H1 (cell line): Measurements from ENCODE around the gene WWP2. TPM values are rescaled to one million over a fixed set of nuclear protein-coding genes. Genes with fewer than 3 reads are reported as not detected.

Experiments
- CTCF ChIA-PET: fragments of 300-600 bp; sonication (Branson Sonifier 250); formaldehyde crosslinking; loops from one replicate; lab custom pipeline; 2021; ENCODE audit not compliant: partially characterized antibody; lab: Charles Lee
- POLR2A ChIA-PET: fragments of 300-600 bp; sonication (Branson Sonifier 250); formaldehyde crosslinking; loops from one replicate; lab custom pipeline; 2021; ENCODE audit warnings: inconsistent platforms; ENCODE audit not compliant: partially characterized antibody; lab: Charles Lee
- DNase-seq, 2 experiments: peaks; one replicate each; pipeline versions ENCODE4 v3.0.0 to v3.0.0-alpha.2; 2010 to 2022; ENCODE audit warnings: low spot score in 2 of 2, low read depth in 1 of 2, mixed read lengths in 1 of 2
- FAIRE-seq: peaks from 2 replicates; lab custom pipeline; 2011; peaks lifted over from hg19 to GRCh38; lab: Jason Lieb, UNC
- H2AFZ ChIP-seq: 2 replicates; pipeline ENCODE4 v1.8.1; 2012; ENCODE audit warnings: low read length, inconsistent platforms
- H2AK5ac ChIP-seq: 2 replicates; pipeline ENCODE4 v1.6.1; 2013; ENCODE audit warnings: low read depth, low read length
- H2BK120ac ChIP-seq: replicated peaks from 2 replicates; pipeline ENCODE3; 2013; ENCODE audit warnings: low read depth, low read length, inconsistent platforms
- H2BK12ac ChIP-seq: 2 replicates; pipeline ENCODE4 v1.6.1; 2013; ENCODE audit warnings: low read depth, low read length
- H2BK15ac ChIP-seq: 2 replicates; pipeline ENCODE4 v1.6.1; 2013; ENCODE audit warnings: low read length
- H2BK20ac ChIP-seq: 2 replicates; pipeline ENCODE4 v1.6.1; 2013; ENCODE audit warnings: low read length
- H2BK5ac ChIP-seq: 2 replicates; pipeline ENCODE4 v1.6.1; 2013; ENCODE audit warnings: low read depth, low read length
- H3K14ac ChIP-seq: 2 replicates; pipeline ENCODE4 v1.6.1; 2013; ENCODE audit warnings: inconsistent platforms; ENCODE audit not compliant: insufficient read length
- H3K18ac ChIP-seq: 2 replicates; pipeline ENCODE4 v1.6.1; 2013; ENCODE audit warnings: low read length; ENCODE audit errors: extremely low read depth
- H3K23ac ChIP-seq: 2 replicates; pipeline ENCODE4 v1.6.1; 2013; ENCODE audit warnings: inconsistent platforms; ENCODE audit not compliant: insufficient read length
- H3K23me2 ChIP-seq: 2 replicates; pipeline ENCODE4 v1.6.1; 2013; ENCODE audit warnings: low read depth, low read length
- H3K27ac ChIP-seq: 2 replicates; pipeline ENCODE4 v1.6.1; 2011; ENCODE audit warnings: low read depth, low read length, inconsistent platforms
- H3K27me3 ChIP-seq, 4 experiments: replicated peaks in 1 of 4; 1 replicate in 1 of 4; 2 replicates in 3 of 4; pipeline versions ENCODE4 v1.6.1 to v1.8.1; 2011 to 2013; ENCODE audit warnings: low read length in 3 of 4, mild to moderate bottlenecking in 3 of 4, inconsistent platforms in 2 of 4, mixed read lengths in 2 of 4, moderate library complexity in 1 of 4; ENCODE audit not compliant: control insufficient read depth in 3 of 4, insufficient read depth in 3 of 4; ENCODE audit errors: extremely low read depth in 1 of 4
- H3K36me3 ChIP-seq, 4 experiments: 2 replicates each; pipeline versions ENCODE4 v1.6.1 to v1.8.1; 2011 to 2013; ENCODE audit warnings: mild to moderate bottlenecking in 4 of 4, low read length in 3 of 4, moderate library complexity in 2 of 4, control low read depth in 1 of 4, inconsistent platforms in 1 of 4; ENCODE audit not compliant: insufficient read depth in 4 of 4, control insufficient read depth in 2 of 4
- H3K4ac ChIP-seq: replicated peaks from 2 replicates; pipeline ENCODE3; 2013; ENCODE audit warnings: low read length, low read depth, mixed read lengths, inconsistent platforms; ENCODE audit not compliant: insufficient read length
- H3K4me1 ChIP-seq, 4 experiments: replicated peaks in 1 of 4; 1 replicate in 1 of 4; 2 replicates in 3 of 4; pipeline versions ENCODE4 v1.6.1 to v1.8.1; 2011 to 2013; ENCODE audit warnings: low read length in 3 of 4, inconsistent platforms in 2 of 4, mixed read lengths in 1 of 4; ENCODE audit not compliant: insufficient read depth in 4 of 4, control insufficient read depth in 3 of 4
- H3K4me2 ChIP-seq, 2 experiments: 2 replicates each; pipeline versions ENCODE4 v1.6.1 to v1.8.1; 2011 to 2013; ENCODE audit warnings: low read depth in 2 of 2, low read length in 2 of 2, control low read depth in 1 of 2, inconsistent platforms in 1 of 2, mild to moderate bottlenecking in 1 of 2; ENCODE audit not compliant: insufficient read depth in 1 of 2
- H3K4me3 ChIP-seq, 4 experiments: fragments of 200-600, 300-600 bp in 1 of 4; sonication (generic), shearing (Covaris generic), sonication (Bioruptor Twin) in 1 of 4; 2 replicates each; pipeline versions ENCODE4 v1.5.1 to v1.8.1; 2011 to 2016; ENCODE audit warnings: low read length in 4 of 4, low read depth in 3 of 4, control low read depth in 2 of 4, inconsistent platforms in 2 of 4, mild to moderate bottlenecking in 2 of 4, mixed read lengths in 1 of 4, moderate library complexity in 1 of 4; ENCODE audit not compliant: insufficient read depth in 2 of 4; ENCODE audit errors: extremely low read depth in 1 of 4
- H3K56ac ChIP-seq: replicated peaks from 2 replicates; pipeline ENCODE3; 2013; ENCODE audit warnings: low read depth, mild to moderate bottlenecking, mixed read lengths, low read length, inconsistent platforms; ENCODE audit not compliant: insufficient read length
- H3K79me1 ChIP-seq: 2 replicates; pipeline ENCODE4 v1.6.1; 2013; ENCODE audit warnings: low read depth, low read length, control low read depth
- H3K79me2 ChIP-seq, 2 experiments: 2 replicates each; pipeline versions ENCODE4 v1.6.1 to v1.8.1; 2012 to 2013; ENCODE audit warnings: low read length in 2 of 2, mild to moderate bottlenecking in 2 of 2, inconsistent platforms in 1 of 2; ENCODE audit not compliant: insufficient read depth in 2 of 2, control insufficient read depth in 1 of 2
- H3K9ac ChIP-seq, 4 experiments: replicated peaks in 1 of 4; 1 replicate in 1 of 4; 2 replicates in 3 of 4; pipeline versions ENCODE4 v1.6.1 to v1.8.1; 2011 to 2013; ENCODE audit warnings: low read depth in 3 of 4, low read length in 3 of 4, control low read depth in 2 of 4, mild to moderate bottlenecking in 2 of 4, moderate library complexity in 2 of 4, inconsistent platforms in 1 of 4; ENCODE audit errors: extremely low read depth in 1 of 4
- H3K9me3 ChIP-seq, 2 experiments: 2 replicates each; pipeline versions ENCODE4 v1.6.1 to v1.8.1; 2012 to 2013; ENCODE audit warnings: mild to moderate bottlenecking in 2 of 2, moderate library complexity in 2 of 2, control low read depth in 1 of 2, inconsistent platforms in 1 of 2, low read depth in 1 of 2, low read length in 1 of 2, mixed read lengths in 1 of 2; ENCODE audit not compliant: insufficient read depth in 2 of 2
- H4K20me1 ChIP-seq, 2 experiments: replicated peaks in 1 of 2; 2 replicates each; pipeline versions ENCODE3 to v1.8.1; 2011 to 2013; ENCODE audit warnings: inconsistent platforms in 2 of 2, low read length in 2 of 2, mild to moderate bottlenecking in 1 of 2; ENCODE audit not compliant: insufficient read depth in 2 of 2, control insufficient read depth in 1 of 2
- H4K5ac ChIP-seq: 2 replicates; pipeline ENCODE4 v1.6.1; 2013; ENCODE audit warnings: low read length, low read depth, mixed read lengths, inconsistent platforms; ENCODE audit not compliant: insufficient read length
- H4K8ac ChIP-seq: 2 replicates; pipeline ENCODE4 v1.8.0; 2013; ENCODE audit warnings: mild to moderate bottlenecking, moderate library complexity, low read length, inconsistent platforms; ENCODE audit not compliant: insufficient read depth; ENCODE audit errors: extremely low read depth
- H4K91ac ChIP-seq: replicated peaks from 2 replicates; pipeline ENCODE3; 2013; ENCODE audit warnings: low read length, mixed read lengths, inconsistent platforms; ENCODE audit not compliant: insufficient read length
- JUND ChIP-seq: IDR thresholded peaks from 2 replicates; pipeline ENCODE4 v1.6.1; 2011; ENCODE audit warnings: mild to moderate bottlenecking, improper control_type of control experiment, low read length
- MAFK ChIP-seq: IDR thresholded peaks from 2 replicates; pipeline ENCODE4 v1.6.1; 2012; ENCODE audit warnings: low read depth, mild to moderate bottlenecking, improper control_type of control experiment, low read length
- NRF1 ChIP-seq: IDR thresholded peaks from 2 replicates; pipeline ENCODE4 v1.6.1; 2011; ENCODE audit warnings: mild to moderate bottlenecking, low read depth, low read length, improper control_type of control experiment
- RBBP5 ChIP-seq: IDR thresholded peaks from 2 replicates; pipeline ENCODE4 v1.7.1; 2012; ENCODE audit warnings: low read depth, mild to moderate bottlenecking, inconsistent platforms, low read length, moderate library complexity, borderline replicate concordance
- TAF7 ChIP-seq: optimal IDR thresholded peaks from 2 replicates; pipeline ENCODE3; 2011; ENCODE audit warnings: low read depth, mild to moderate bottlenecking, inconsistent platforms, low read length, moderate library complexity, borderline replicate concordance
- WGBS, 2 experiments: shearing (Covaris generic) in 1 of 2; methylation state at CpG; one replicate each; pipeline versions ENCODE4 v1.1.6 to v1.1.7; 2013 to 2015; ENCODE audit warnings: low lambda C conversion rate in 2 of 2, mixed read lengths in 2 of 2, inconsistent platforms in 1 of 2, low coverage in 1 of 2, missing lambda C conversion rate in 1 of 2; ENCODE audit not compliant: insufficient replicate concordance in 2 of 2, insufficient coverage in 1 of 2, insufficient read length in 1 of 2; ENCODE audit errors: extremely low coverage in 1 of 2, missing lambda C conversion rate in 1 of 2; 5-methylcytosine and 5-hydroxymethylcytosine counted together
- polyA plus RNA-seq, 7 experiments: library from polyadenylated mRNA; depleted of rRNA in 3 of 7; stranded (reverse) in 5 of 7; unstranded in 2 of 7; fragments of >200 nt in 5 of 7; fragments of 200-250 nt in 2 of 7; gene quantifications; 1 replicate in 5 of 7; 2 replicates in 1 of 7; 4 replicates in 1 of 7; pipeline versions ENCODE4 v1.2.1 to v1.2.3, GENCODE V29; 2011 to 2013; ENCODE audit warnings: missing spikeins in 2 of 7, mixed read lengths in 2 of 7
- total RNA-seq: library from RNA; stranded (reverse); fragmentation: NEBNext Ultra II Directional; extraction: Animal tissue kit (Norgen Biotek cat#: 25700); gene quantifications from 2 replicates; pipeline ENCODE4 v1.2.1, GENCODE V29; 2021

The WWP2 gene
- total and polyA plus RNA-seq, 2 of the 8 experiments (the other 6 are each of a cell fraction or from before 2014, with no cell fraction given): 14.1 to 42.2 TPM

- no peak overlapping the region for H4K8ac ChIP-seq
- no peak overlapping the region for H3K4ac ChIP-seq
- no peak overlapping the region for H2BK120ac ChIP-seq
- H3K4me1 ChIP-seq: no peaks in the 10 kb centered on the region
- FAIRE-seq: no peak
- H3K18ac ChIP-seq: no peak overlapping the region
- no peak for DNase-seq
- H2BK15ac ChIP-seq: no peak overlapping the region
- H4K5ac ChIP-seq: no peak overlapping the region
- H3K79me1 ChIP-seq: peaks cover 3% of the 10 kb centered on the region; the same call in 1 of the 2 replicates
- no peak overlapping the region for H3K9ac ChIP-seq
- H3K23ac ChIP-seq: no peak overlapping the region
- no peak overlapping the region for H2BK5ac ChIP-seq
- H3K56ac ChIP-seq: no peak overlapping the region
- H2BK20ac ChIP-seq: no peak overlapping the region
- ChIA-PET POLR2A (no interaction called here), CTCF (interaction anchor here (0.6 to 5.4 kb wide), 5 partner anchors 12 to 75 kb away, joined by 3 to 31 read pairs (median 24); no protein-coding TSS in a partner anchor)
- no peaks in the 10 kb centered on the region for H3K9me3 ChIP-seq
- 95% methylated on average over 15 of the region's 15 CpGs; no CpG with 5 or more reads in 1 of the 2 experiments for whole genome bisulfite sequencing, 2 experiments
- no peaks in the 10 kb centered on the region for H4K20me1 ChIP-seq
- no peak overlapping the region for H3K4me2 ChIP-seq
- no peaks in the 10 kb centered on the region for H3K79me2 ChIP-seq
- H3K27ac ChIP-seq: no peak overlapping the region
- H3K27me3 ChIP-seq: no peaks in the 10 kb centered on the region
- H2BK12ac ChIP-seq: no peak overlapping the region
- no peak overlapping the region for H2AK5ac ChIP-seq
- no peaks in the 10 kb centered on the region; the same call in 1 of the 2 replicates for H3K23me2 ChIP-seq
- no peak overlapping the region for H3K14ac ChIP-seq
- no peak overlapping the region for H2AFZ ChIP-seq
- no peak overlapping the region for H4K91ac ChIP-seq
- H3K36me3 ChIP-seq: peaks cover 0 to 3% (median under 1%) of the 10 kb centered on the region in 4 experiments; a peak in 4 of 8 replicates
- H3K4me3 ChIP-seq: no peak overlapping the region
- TF ChIP-seq RBBP5 (no peak), TAF7 (no peak), NRF1 (no peak), JUND (no peak), MAFK (no peak)
Observed at GRCh38 chr16:69871708-69872107, 109.6 kb downstream of the WWP2 start.
